Skin of body (tissue), 2 donors: ENCODE data around the gene LLGL2. TPM values are rescaled to one million over a fixed set of nuclear protein-coding genes. Genes with fewer than 3 reads are reported as not detected.

ENCODE experiments used
- DNase-seq: peaks from one replicate; lab custom pipeline; 2025; lab: John Stamatoyannopoulos, UW
- total RNA-seq: library from RNA; depleted of rRNA; stranded (reverse); fragments of >200 nt; gene quantifications from one replicate; pipeline ENCODE4 v1.2.3, GENCODE V29; 2014

The LLGL2 gene
- total RNA-seq, 1 donor from 2014 or later: 17.8 TPM

DNA sequence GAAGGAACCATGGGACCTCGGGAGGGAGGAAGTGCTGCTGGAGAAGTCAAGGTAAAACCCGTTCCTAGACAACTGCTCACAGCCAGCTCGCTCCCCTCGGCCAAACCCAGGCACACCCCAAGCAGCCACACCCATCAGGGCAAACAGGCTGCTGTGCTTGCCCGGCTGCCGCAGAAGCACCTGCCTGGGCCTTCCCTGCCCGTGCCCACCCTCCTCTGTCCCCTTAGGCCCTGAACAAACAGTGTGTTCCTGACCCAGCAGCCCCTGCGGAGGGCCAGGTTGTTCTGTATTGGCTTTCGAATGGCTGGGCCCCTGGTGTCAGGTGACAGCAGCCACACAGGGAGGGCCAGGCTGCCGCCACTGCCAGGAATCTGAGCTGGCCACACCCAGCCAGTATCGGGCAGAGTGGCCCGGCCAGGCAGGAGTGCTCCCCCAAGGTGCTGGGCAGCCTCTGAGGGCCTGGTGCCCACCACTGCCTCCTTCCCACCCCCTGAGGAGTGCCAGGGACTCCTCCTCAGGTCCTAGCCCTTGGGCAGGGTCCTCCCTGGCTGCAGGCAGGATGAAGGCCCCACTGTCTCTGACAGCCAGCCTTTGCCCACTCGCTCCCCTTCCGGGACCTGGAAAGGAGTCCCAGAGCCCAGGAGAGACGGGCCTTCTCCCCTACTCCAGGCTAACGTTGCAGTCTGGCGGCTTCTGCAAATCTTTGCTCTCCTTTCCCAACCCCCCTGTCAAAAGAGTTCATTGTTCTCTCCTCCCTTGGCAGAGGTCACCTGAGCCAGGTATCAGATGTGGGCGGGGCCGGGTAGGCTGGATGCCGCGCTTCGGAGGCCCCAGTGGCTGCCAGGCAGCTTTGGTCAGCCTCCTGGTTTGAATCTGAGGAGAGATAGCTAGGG lies 24.0 kb downstream of the LLGL2 start:
- DNase-seq: no peak

DNA sequence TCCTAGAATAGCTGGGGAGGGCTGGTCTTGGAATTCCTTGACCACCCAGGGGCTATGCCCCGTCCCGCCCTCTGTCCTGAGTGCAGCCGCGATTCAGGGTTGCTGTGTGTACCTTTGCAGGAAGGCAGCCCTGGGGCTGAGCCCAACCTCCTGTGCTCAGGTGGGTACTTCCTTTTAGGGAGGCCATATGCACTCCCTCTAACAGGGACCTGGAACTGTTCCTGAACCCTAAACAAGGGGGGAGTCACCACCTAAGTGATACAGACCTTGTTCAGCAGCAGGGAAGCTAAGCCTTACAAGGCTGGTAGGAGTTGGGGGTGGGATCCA lies 24.6 kb downstream of the LLGL2 start:
- no peak for DNase-seq

- DNase-seq: no peak
Measured at GRCh38 chr17:75551266-75551665, 25.8 kb downstream of the LLGL2 start.

GRCh38 chr17:75552425-75553294 lies 27.2 kb downstream of the LLGL2 start:
- DNase-seq: peak; percentile 11

DNA sequence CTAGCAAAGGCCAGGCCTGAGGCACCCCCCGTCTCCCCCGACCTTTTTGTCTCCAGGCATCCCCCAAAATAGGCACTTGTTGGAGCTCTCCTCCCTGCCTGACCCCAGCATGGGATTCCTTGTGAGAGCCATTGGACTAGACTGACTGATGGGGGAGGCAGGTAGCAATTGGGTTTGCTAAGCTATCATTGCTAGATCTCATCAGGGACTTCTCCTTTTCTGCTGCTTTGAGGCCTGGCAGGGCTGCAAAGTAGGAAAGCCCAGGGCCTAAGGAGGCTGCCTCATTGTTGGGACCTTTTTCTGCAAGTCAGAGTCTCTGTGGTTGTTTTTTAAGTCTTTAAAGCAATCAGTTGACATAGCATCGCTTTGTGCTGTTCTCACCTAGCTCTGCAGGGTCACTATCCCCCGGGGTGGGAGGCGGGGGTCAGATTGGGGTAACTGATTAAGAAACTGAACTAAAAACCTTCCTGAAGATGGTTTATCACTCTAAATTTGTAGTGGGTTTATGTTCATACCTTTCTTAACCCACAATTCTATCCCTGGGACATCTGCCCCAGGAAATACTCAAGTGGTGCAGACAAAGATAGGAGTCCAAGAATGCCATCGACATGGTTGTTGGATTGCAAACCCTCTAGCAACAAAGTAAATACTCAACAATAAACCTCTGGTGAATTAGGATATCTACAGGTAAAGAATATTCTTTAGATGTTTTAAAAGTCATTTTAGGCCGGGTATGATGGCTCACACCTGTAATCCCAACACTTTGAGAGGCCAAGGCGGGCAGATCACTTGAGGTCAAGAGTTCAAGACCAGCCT lies 28.0 kb downstream of the LLGL2 start:
- no peak for DNase-seq

GRCh38 chr17:75555679-75556153 lies 30.2 kb downstream of the LLGL2 start:
- DNase-seq: no peak

DNA sequence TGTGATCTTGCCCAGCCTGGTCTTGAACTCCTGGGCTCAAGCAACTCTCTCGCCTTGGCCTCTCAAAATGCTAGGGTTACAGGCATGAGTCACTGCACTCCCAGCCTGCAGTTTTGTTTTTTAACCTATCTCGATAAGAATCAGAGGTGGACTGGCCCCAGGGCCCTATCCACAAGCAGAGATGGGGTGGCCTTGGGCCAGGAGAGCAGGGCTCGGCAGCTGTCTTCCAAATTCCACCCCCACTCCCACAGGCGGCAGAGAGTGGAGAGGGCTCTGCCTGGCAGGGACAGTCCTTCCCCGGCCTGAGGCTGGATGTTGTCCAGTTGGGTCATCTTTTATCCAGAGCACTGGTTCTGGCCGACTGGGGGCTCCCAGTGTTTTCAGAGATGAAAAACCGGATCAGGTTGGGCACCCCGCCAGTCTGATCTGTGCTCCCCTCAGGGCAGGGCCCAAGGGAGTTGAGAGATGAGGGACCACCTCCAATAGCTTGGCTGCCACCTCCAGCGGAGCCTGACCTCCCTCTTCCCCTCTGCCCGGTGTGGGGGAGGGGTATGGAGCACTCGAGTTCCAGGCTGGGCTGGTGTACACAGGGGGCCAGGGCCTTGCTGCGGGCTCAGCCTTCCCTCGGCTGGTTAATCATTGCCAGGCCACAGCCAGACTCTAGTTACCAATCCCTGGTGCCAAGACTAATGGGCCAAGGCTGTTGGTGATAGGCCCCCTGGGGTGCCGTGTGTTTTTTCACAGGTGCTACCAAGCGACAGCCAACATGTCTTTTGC lies 31.8 kb downstream of the LLGL2 start:
- no peak for DNase-seq

GRCh38 chr17:75557852-75558665 lies 32.6 kb downstream of the LLGL2 start:
- no peak for DNase-seq

DNA sequence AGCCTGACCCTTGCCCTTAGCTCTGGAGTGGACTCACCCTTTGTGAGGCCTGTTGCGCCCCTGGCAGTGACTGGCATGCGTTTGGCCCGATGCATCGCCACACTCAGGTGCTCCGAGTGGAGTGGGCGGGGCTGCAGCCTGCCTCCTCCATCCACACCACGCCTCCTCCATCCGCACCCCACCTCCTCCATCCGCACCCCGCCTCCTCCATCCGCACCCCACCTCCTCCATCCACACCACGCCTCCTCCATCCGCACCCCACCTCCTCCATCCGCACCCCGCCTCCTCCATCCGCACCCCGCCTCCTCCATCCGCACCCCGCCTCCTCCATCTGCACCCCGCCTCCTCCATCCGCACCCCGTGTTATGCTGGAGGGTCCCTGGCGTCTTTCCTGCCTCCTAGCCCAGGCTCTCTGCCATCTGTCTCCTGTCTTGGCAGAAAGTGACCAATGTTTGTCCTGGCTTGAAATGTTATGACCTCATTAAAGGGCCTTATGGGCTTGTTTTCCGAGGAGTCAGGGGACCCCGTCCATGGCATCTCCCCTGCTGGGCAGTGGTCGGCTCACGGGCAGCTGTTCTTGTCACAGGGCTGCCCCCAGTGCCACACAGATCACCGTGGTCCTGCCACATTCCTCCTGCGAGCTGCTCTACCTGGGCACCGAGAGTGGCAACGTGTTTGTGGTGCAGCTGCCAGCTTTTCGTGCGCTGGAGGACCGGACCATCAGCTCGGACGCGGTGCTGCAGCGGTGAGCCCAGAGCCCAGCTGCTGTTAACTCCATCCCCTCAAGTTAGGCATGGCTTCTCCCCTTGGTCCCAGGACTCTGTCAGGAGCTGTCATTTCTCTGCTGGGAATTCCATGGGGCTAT lies 33.4 kb downstream of the LLGL2 start:
- DNase-seq: no peak

- DNase-seq: no peak
Measured at GRCh38 chr17:75559958-75560533, 34.5 kb downstream of the LLGL2 start.

DNA sequence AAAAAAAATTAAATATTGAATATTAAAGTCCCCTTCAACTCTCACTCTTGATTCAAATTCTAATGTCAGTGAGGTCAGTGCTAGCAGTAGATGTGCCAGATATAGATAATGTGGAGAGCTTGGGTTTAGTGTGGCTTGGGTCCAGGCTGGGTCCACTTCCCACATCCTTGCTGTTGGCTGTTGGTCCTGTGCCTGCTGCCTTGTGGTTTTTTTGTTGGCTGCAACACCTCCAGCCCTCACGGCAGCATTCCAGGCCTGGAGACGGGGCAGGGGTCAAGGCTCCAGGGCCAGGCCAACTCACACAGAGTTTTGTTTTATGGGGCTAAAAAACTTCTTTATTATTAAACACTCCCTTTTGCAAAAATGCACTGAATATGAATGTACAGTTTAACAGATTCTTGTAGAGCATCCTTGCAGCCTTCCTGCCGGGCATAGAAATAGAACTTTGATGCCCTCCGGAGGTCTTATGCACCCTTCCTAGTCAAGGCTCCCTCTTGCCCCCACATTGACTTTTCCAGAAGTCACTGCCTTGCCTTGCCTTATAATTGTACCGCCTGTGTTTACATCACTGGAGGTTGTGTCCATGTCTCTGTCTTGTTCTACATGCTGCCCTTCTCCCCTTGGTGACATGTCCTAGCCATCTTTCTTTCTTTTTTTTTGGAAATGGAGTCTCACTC lies 36.6 kb downstream of the LLGL2 start:
- DNase-seq: no peak

DNA sequence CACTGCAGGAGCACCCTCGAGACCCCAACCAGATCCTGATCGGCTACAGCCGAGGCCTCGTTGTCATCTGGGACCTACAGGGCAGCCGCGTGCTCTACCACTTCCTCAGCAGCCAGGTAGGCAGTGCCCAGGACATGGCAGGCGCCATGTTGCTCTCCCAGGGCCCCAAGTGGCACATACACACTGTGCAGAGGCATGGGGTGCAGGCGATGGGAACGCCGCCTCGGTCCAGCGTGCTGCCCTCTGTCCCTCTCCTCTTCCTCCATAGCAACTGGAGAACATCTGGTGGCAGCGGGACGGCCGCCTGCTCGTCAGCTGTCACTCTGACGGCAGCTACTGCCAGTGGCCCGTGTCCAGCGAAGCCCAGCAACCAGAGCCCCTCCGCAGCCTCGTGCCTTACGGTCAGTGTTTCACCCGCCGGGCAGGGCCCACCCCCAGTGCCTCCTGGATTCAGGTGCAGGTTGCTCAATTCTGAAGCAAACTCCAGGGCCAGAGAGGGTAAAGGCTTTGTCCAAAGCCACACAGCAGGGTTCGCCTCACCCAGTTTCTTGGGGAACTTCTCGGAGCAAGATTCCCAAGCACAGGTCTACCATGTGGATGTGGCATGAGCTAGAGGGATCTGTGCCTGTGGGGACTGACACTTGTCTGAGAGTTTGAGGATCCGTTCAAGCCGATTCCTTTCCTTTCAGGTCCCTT lies 37.7 kb downstream of the LLGL2 start:
- DNase-seq: no peak

GRCh38 chr17:75564195-75564594 lies 38.7 kb downstream of the LLGL2 start:
- no peak for DNase-seq

- DNase-seq: no peak
Measured at GRCh38 chr17:75565066-75565465, 39.6 kb downstream of the LLGL2 start.

DNA sequence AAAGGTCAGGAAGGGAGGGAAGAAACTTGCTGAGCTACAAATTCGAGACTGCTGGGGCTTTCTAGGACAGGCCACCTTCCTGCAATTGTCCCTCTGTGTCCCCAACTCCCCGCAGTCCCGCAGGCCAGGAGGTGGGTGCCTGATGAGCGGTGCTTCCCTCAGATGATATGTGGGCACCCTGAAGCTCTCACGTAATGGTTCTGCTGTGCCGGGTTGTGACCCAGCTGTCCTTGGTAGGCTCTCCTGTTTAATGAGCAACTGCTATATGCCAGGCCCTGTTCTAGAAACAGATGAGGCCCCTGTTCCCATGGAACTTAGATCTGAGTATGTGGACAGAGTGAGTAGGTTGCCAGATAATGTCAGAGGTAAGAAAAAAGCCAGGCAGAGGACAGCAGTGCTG lies 40.1 kb downstream of the LLGL2 start:
- DNase-seq: no peak

DNA sequence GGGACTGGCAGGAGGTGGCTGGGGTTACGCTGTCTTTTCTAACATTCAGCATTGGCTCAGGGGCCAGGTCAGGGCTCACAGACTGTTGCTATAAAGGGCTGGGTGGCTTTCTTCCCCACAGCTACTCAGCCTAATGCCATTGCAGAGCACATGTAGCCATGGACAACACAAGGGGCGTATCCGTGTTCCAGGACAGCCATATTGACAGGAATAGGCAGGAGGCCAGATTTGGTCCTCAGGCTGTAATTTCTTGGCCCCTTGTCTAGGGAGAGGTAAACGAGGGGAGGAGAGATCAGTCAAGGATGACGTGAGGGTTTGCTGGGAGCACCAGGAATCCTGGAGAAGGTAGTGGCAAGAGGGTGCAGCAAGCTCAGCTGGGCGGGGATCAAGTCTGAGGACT lies 40.9 kb downstream of the LLGL2 start:
- DNase-seq: no peak

- DNase-seq: no peak
Measured at GRCh38 chr17:75566834-75567233, 41.3 kb downstream of the LLGL2 start.
